ENCODE data around the gene GAS6.

Gene GAS6

GRCh38 chr13:113843864-113844556 lies 19.9 kb downstream of the GAS6 start:
- no peak overlapping the region for H3K4me3 ChIP-seq (ENCODE audit: low read depth, low read length)
- no peak overlapping the region for H3K27ac ChIP-seq (ENCODE audit: extremely low read depth, low read depth, low read length)
- ChIA-PET POLR2A (no interaction called here), CTCF (no interaction called here)
- no peaks in the 10 kb centered on the region for H3K9me3 ChIP-seq (ENCODE audit: control insufficient read depth, insufficient read depth, low read depth, low read length)
- H3K4me1 ChIP-seq (ENCODE audit: control insufficient read depth, insufficient read depth, low read length), result no peaks in the 10 kb centered on the region
- TF ChIP-seq ZIC2 (tag by site-specific recombination; IDR thresholded peaks at IDR 0.05) (0 out of 2 replicates have a peak, but pooled peaks have one; percentile 9), ZNF658 (tag by site-specific recombination; IDR thresholded peaks at IDR 0.05) (no peak)
- peaks cover 0 to 3% of the 10 kb centered on the region in 2 experiments; a peak in 1 of 3 replicates for H3K36me3 ChIP-seq (ENCODE audit: control insufficient read depth in 2 of 2, insufficient read depth in 1 of 2, low read length in 2 of 2)

DNA sequence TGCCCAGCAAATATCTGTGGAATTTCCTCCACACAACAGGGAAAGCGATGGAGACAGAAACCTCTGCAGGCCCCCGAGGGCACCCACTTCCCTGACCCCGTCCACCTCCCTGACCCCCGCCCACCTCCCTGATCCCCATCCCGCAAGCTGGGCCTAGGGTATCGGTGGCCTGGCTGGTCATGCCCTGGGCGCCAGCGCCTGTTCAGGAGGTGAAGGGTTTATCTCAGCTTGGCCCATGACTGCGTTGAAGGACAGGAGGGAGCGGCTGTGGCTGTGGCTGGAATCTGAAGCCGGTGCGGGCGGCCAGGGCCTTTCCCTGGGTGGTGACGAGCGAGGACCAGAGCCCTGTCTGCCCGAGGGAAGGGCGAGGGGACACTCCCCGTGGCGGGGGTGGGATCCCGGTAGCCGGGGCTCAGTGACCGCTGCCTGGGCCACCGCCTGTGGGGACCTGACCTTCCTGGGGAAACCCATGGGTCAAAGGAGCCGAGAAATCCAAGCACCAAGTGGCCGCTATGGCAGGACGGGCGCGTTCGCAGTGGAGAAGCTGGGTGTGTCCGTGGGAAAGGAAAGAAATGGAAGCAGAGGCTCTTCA lies 20.7 kb downstream of the GAS6 start:
- CTCF ChIA-PET, result no interaction called here

More for the DNA sequence above, 20.7 kb downstream of the GAS6 start:
- Histone ChIP-seq H3K4me3 (ENCODE audit: low read depth, low read length) (no peak overlapping the region), H3K27ac (ENCODE audit: extremely low read depth, low read depth, low read length) (no peak overlapping the region), H3K36me3 (ENCODE audit: control insufficient read depth in 2 of 2, insufficient read depth in 1 of 2, low read length in 2 of 2) (peaks cover 0 to 3% of the 10 kb centered on the region in 2 experiments; a peak in 1 of 3 replicates), H3K4me1 (ENCODE audit: control insufficient read depth, insufficient read depth, low read length) (no peaks in the 10 kb centered on the region), H3K9me3 (ENCODE audit: control insufficient read depth, insufficient read depth, low read depth, low read length) (no peaks in the 10 kb centered on the region)
- POLR2A ChIA-PET, result no interaction called here
- TF ChIP-seq OSR2 (tag by site-specific recombination; IDR thresholded peaks at IDR 0.05), result no peak
- no peak for TF ChIP-seq ZNF529 (tag by site-specific recombination; IDR thresholded peaks at IDR 0.05; ENCODE audit: insufficient replicate concordance)
- no peak for TF ChIP-seq MEIS1 (CRISPR knock-in tag; IDR thresholded peaks at IDR 0.05; ENCODE audit: borderline replicate concordance)
- TF ChIP-seq, protein P1, sequence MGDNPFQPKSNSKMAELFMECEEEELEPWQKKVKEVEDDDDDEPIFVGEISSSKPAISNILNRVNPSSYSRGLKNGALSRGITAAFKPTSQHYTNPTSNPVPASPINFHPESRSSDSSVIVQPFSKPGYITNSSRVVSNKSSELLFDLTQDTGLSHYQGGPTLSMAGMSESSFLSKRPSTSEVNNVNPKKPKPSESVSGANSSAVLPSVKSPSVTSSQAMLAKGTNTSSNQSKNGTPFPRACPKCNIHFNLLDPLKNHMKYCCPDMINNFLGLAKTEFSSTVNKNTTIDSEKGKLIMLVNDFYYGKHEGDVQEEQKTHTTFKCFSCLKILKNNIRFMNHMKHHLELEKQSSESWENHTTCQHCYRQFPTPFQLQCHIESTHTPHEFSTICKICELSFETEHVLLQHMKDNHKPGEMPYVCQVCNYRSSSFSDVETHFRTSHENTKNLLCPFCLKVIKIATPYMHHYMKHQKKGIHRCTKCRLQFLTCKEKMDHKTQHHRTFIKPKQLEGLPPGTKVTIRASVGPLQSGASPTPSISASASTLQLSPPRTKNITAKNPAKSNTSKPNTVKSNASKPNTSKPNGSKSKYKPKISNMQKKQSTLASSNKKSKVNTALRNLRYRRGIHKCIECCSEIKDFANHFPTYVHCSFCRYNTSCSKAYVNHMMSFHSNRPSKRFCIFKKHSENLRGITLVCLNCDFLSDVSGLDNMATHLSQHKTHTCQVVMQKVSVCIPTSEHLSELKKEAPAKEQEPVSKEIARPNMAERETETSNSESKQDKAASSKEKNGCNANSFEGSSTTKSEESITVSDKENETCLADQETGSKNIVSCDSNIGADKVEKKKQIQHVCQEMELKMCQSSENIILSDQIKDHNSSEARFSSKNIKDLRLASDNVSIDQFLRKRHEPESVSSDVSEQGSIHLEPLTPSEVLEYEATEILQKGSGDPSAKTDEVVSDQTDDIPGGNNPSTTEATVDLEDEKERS (tag by site-specific recombination; IDR thresholded peaks at IDR 0.05), result no peak
- no peak for TF ChIP-seq ZNF558 (tag by site-specific recombination; IDR thresholded peaks at IDR 0.05)
- no peak for TF ChIP-seq ZNF510 (tag by site-specific recombination; IDR thresholded peaks at IDR 0.05; ENCODE audit: insufficient replicate concordance)
- TF ChIP-seq, protein P2, sequence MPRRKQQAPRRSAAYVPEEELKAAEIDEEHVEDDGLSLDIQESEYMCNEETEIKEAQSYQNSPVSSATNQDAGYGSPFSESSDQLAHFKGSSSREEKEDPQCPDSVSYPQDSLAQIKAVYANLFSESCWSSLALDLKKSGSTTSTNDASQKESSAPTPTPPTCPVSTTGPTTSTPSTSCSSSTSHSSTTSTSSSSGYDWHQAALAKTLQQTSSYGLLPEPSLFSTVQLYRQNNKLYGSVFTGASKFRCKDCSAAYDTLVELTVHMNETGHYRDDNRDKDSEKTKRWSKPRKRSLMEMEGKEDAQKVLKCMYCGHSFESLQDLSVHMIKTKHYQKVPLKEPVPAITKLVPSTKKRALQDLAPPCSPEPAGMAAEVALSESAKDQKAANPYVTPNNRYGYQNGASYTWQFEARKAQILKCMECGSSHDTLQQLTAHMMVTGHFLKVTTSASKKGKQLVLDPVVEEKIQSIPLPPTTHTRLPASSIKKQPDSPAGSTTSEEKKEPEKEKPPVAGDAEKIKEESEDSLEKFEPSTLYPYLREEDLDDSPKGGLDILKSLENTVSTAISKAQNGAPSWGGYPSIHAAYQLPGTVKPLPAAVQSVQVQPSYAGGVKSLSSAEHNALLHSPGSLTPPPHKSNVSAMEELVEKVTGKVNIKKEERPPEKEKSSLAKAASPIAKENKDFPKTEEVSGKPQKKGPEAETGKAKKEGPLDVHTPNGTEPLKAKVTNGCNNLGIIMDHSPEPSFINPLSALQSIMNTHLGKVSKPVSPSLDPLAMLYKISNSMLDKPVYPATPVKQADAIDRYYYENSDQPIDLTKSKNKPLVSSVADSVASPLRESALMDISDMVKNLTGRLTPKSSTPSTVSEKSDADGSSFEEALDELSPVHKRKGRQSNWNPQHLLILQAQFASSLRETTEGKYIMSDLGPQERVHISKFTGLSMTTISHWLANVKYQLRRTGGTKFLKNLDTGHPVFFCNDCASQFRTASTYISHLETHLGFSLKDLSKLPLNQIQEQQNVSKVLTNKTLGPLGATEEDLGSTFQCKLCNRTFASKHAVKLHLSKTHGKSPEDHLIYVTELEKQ (tag by site-specific recombination; IDR thresholded peaks at IDR 0.05; ENCODE audit: borderline replicate concordance), result no peak
- TF ChIP-seq, protein P3, sequence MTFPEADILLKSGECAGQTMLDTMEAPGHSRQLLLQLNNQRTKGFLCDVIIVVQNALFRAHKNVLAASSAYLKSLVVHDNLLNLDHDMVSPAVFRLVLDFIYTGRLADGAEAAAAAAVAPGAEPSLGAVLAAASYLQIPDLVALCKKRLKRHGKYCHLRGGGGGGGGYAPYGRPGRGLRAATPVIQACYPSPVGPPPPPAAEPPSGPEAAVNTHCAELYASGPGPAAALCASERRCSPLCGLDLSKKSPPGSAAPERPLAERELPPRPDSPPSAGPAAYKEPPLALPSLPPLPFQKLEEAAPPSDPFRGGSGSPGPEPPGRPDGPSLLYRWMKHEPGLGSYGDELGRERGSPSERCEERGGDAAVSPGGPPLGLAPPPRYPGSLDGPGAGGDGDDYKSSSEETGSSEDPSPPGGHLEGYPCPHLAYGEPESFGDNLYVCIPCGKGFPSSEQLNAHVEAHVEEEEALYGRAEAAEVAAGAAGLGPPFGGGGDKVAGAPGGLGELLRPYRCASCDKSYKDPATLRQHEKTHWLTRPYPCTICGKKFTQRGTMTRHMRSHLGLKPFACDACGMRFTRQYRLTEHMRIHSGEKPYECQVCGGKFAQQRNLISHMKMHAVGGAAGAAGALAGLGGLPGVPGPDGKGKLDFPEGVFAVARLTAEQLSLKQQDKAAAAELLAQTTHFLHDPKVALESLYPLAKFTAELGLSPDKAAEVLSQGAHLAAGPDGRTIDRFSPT (tag by site-specific recombination; IDR thresholded peaks at IDR 0.05), result no peak
- no peak for TF ChIP-seq IKZF3 (tag by site-specific recombination; IDR thresholded peaks at IDR 0.05)
- TF ChIP-seq ZFP69B (tag by site-specific recombination; IDR thresholded peaks at IDR 0.05), result no peak
- no peak for TF ChIP-seq REST (tag by site-specific recombination; IDR thresholded peaks at IDR 0.05)
- TF ChIP-seq ZNF792 (tag by site-specific recombination; IDR thresholded peaks at IDR 0.05), result no peak
- TF ChIP-seq ZNF324 (tag by site-specific recombination; IDR thresholded peaks at IDR 0.05), result no peak

All from HEK293 (cell line).